Measurements from ENCODE around the gene DUSP22.

DUSP22 gene

GRCh38 chr6:366389-367297 lies 74.4 kb downstream of the DUSP22 start:
- H2BK15ac ChIP-seq (replicated peaks; ENCODE audit: low read depth), result no peak overlapping the region
- H2AK5ac ChIP-seq (ENCODE audit: low read length), result no peak overlapping the region
- no peak overlapping the region for H3K4me2 ChIP-seq (ENCODE audit: low read length)
- no peak overlapping the region for H3K23ac ChIP-seq (ENCODE audit: low read length)
- no peaks in the 10 kb centered on the region for H3K4me1 ChIP-seq (ENCODE audit: control insufficient read depth, low read depth, low read length)
- H3K79me2 ChIP-seq (ENCODE audit: control insufficient read depth, insufficient read depth, low read length), result no peaks in the 10 kb centered on the region
- no peak overlapping the region for H3K4me3 ChIP-seq (ENCODE audit: low read length)
- H3K4ac ChIP-seq (ENCODE audit: low read depth, low read length), result no peak overlapping the region
- WGBS (ENCODE audit: extremely low coverage, insufficient coverage, low lambda C conversion rate), result no CpG with 5 or more reads among the region's 19 CpGs
- no peaks in the 10 kb centered on the region for H3K36me3 ChIP-seq (ENCODE audit: control insufficient read depth, insufficient read depth, low read length)
- no peak overlapping the region for H3K18ac ChIP-seq (ENCODE audit: low read length)
- no peak overlapping the region for H4K5ac ChIP-seq (ENCODE audit: low read length)
- no peak overlapping the region for H3K27ac ChIP-seq (ENCODE audit: low read depth, low read length)
- no peak for DNase-seq
- no peak overlapping the region for H3K56ac ChIP-seq (ENCODE audit: low read length)
- H3K79me1 ChIP-seq (ENCODE audit: low read length), result no peaks in the 10 kb centered on the region
- no peak overlapping the region for H3K9ac ChIP-seq (ENCODE audit: low read length)
- no peak overlapping the region for H2BK5ac ChIP-seq (ENCODE audit: low read length)
- no peak overlapping the region for H4K8ac ChIP-seq (ENCODE audit: low read depth, low read length)
- H3K27me3 ChIP-seq (ENCODE audit: insufficient read depth, low read length, poor library complexity), result no peaks in the 10 kb centered on the region
- H2BK120ac ChIP-seq (ENCODE audit: low read depth, low read length), result no peak overlapping the region

DNA sequence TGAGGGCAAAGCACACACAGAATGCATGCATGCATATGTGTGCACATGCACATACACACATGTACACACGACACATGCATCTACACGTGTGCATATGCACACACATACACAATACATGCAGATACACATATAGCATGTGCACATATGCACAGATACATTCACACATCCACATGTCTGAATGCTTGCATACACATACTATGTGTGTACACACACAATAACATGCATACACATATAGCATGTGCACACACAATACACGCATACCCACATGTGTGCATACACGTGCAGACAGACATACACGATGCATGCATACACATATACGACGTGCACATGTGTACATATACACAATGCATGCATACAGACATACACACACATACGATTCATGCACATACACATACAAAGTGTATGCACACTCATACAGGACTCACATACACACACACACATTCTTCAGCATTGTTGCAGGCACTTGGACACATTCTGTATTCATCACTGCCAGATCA lies 75.1 kb downstream of the DUSP22 start:
- Histone ChIP-seq H3K36me3 (ENCODE audit: control insufficient read depth, insufficient read depth, low read length) (no peaks in the 10 kb centered on the region), H4K8ac (ENCODE audit: low read depth, low read length) (no peak overlapping the region), H2BK15ac (replicated peaks; ENCODE audit: low read depth) (no peak overlapping the region), H3K4me1 (ENCODE audit: control insufficient read depth, low read depth, low read length) (no peaks in the 10 kb centered on the region), H3K4ac (ENCODE audit: low read depth, low read length) (no peak overlapping the region), H2BK5ac (ENCODE audit: low read length) (no peak overlapping the region), H2AK5ac (ENCODE audit: low read length) (no peak overlapping the region), H3K18ac (ENCODE audit: low read length) (no peak overlapping the region), H3K79me1 (ENCODE audit: low read length) (no peaks in the 10 kb centered on the region), H4K5ac (ENCODE audit: low read length) (no peak overlapping the region), H3K4me3 (ENCODE audit: low read length) (peak overlapping the region; percentile 1), H3K79me2 (ENCODE audit: control insufficient read depth, insufficient read depth, low read length) (no peaks in the 10 kb centered on the region), H3K9ac (ENCODE audit: low read length) (no peak overlapping the region), H2BK120ac (ENCODE audit: low read depth, low read length) (no peak overlapping the region), H3K23ac (ENCODE audit: low read length) (no peak overlapping the region), H3K27ac (ENCODE audit: low read depth, low read length) (no peak overlapping the region), H3K4me2 (ENCODE audit: low read length) (no peak overlapping the region), H3K56ac (ENCODE audit: low read length) (no peak overlapping the region), H3K27me3 (ENCODE audit: insufficient read depth, low read length, poor library complexity) (no peaks in the 10 kb centered on the region)
- WGBS (ENCODE audit: extremely low coverage, insufficient coverage, low lambda C conversion rate), result no CpG with 5 or more reads among the region's 8 CpGs
- DNase-seq, result no peak

GRCh38 chr6:367891-368630 lies 75.8 kb downstream of the DUSP22 start:
- H3K56ac ChIP-seq (ENCODE audit: low read length), result no peak overlapping the region
- no peak overlapping the region for H2BK15ac ChIP-seq (replicated peaks; ENCODE audit: low read depth)
- H3K4me2 ChIP-seq (ENCODE audit: low read length), result no peak overlapping the region
- H3K18ac ChIP-seq (ENCODE audit: low read length), result no peak overlapping the region
- no peaks in the 10 kb centered on the region for H3K79me1 ChIP-seq (ENCODE audit: low read length)
- H2AK5ac ChIP-seq (ENCODE audit: low read length), result no peak overlapping the region
- H3K4me3 ChIP-seq (ENCODE audit: low read length), result no peak overlapping the region
- H4K5ac ChIP-seq (ENCODE audit: low read length), result no peak overlapping the region
- H3K23ac ChIP-seq (ENCODE audit: low read length), result no peak overlapping the region
- no peak overlapping the region for H4K8ac ChIP-seq (ENCODE audit: low read depth, low read length)
- no peak for DNase-seq
- no peak overlapping the region for H2BK5ac ChIP-seq (ENCODE audit: low read length)
- no peaks in the 10 kb centered on the region for H3K27me3 ChIP-seq (ENCODE audit: insufficient read depth, low read length, poor library complexity)
- no peaks in the 10 kb centered on the region for H3K4me1 ChIP-seq (ENCODE audit: control insufficient read depth, low read depth, low read length)
- no peaks in the 10 kb centered on the region for H3K36me3 ChIP-seq (ENCODE audit: control insufficient read depth, insufficient read depth, low read length)
- H2BK120ac ChIP-seq (ENCODE audit: low read depth, low read length), result no peak overlapping the region
- H3K4ac ChIP-seq (ENCODE audit: low read depth, low read length), result no peak overlapping the region
- H3K27ac ChIP-seq (ENCODE audit: low read depth, low read length), result no peak overlapping the region
- no CpG with 5 or more reads among the region's 17 CpGs for whole genome bisulfite sequencing (ENCODE audit: extremely low coverage, insufficient coverage, low lambda C conversion rate)
- no peaks in the 10 kb centered on the region for H3K79me2 ChIP-seq (ENCODE audit: control insufficient read depth, insufficient read depth, low read length)
- no peak overlapping the region for H3K9ac ChIP-seq (ENCODE audit: low read length)

- H4K5ac ChIP-seq (ENCODE audit: low read length), result no peak overlapping the region
- no peak overlapping the region for H4K8ac ChIP-seq (ENCODE audit: low read depth, low read length)
- no peaks in the 10 kb centered on the region for H3K27me3 ChIP-seq (ENCODE audit: insufficient read depth, low read length, poor library complexity)
- H3K36me3 ChIP-seq (ENCODE audit: control insufficient read depth, insufficient read depth, low read length), result no peaks in the 10 kb centered on the region
- no peaks in the 10 kb centered on the region for H3K79me1 ChIP-seq (ENCODE audit: low read length)
- H2BK5ac ChIP-seq (ENCODE audit: low read length), result no peak overlapping the region
- no peaks in the 10 kb centered on the region for H3K79me2 ChIP-seq (ENCODE audit: control insufficient read depth, insufficient read depth, low read length)
- no peak for DNase-seq
- no peak overlapping the region for H3K56ac ChIP-seq (ENCODE audit: low read length)
- H3K27ac ChIP-seq (ENCODE audit: low read depth, low read length), result no peak overlapping the region
- WGBS (ENCODE audit: extremely low coverage, insufficient coverage, low lambda C conversion rate), result no CpG with 5 or more reads among the region's 13 CpGs
- H3K23ac ChIP-seq (ENCODE audit: low read length), result no peak overlapping the region
- H3K4me1 ChIP-seq (ENCODE audit: control insufficient read depth, low read depth, low read length), result no peaks in the 10 kb centered on the region
- no peak overlapping the region for H3K4ac ChIP-seq (ENCODE audit: low read depth, low read length)
- no peak overlapping the region for H2BK15ac ChIP-seq (replicated peaks; ENCODE audit: low read depth)
- no peak overlapping the region for H3K4me2 ChIP-seq (ENCODE audit: low read length)
- no peak overlapping the region for H3K9ac ChIP-seq (ENCODE audit: low read length)
- H2BK120ac ChIP-seq (ENCODE audit: low read depth, low read length), result no peak overlapping the region
- H3K4me3 ChIP-seq (ENCODE audit: low read length), result no peak overlapping the region
- H3K18ac ChIP-seq (ENCODE audit: low read length), result no peak overlapping the region
- no peak overlapping the region for H2AK5ac ChIP-seq (ENCODE audit: low read length)
Measured at GRCh38 chr6:369559-370431, 77.5 kb downstream of the DUSP22 start.

DNA sequence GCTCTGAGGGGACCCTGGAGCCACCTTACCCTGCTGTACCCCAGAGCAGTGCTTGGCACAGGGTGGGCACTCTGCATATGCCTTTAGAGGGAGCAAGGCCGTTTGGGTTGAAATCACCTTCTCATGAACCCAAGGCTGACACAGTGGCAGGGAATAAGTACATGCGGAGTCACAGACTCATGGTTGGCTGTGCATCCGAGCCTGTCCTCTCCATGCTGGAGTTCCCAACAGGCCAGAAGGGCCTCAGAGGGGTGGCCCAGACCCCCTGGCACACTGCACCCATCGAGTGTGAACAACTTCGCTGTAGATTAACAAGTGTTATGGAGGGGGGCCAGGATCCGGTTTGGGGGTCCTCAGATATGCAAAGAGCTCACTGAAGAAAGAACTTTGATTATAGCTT lies 78.3 kb downstream of the DUSP22 start:
- Histone ChIP-seq H3K27me3 (ENCODE audit: insufficient read depth, low read length, poor library complexity) (no peaks in the 10 kb centered on the region), H3K4me1 (ENCODE audit: control insufficient read depth, low read depth, low read length) (no peaks in the 10 kb centered on the region), H2BK120ac (ENCODE audit: low read depth, low read length) (no peak overlapping the region), H3K9ac (ENCODE audit: low read length) (no peak overlapping the region), H2BK5ac (ENCODE audit: low read length) (no peak overlapping the region), H3K56ac (ENCODE audit: low read length) (no peak overlapping the region), H3K23ac (ENCODE audit: low read length) (no peak overlapping the region), H3K18ac (ENCODE audit: low read length) (no peak overlapping the region), H2AK5ac (ENCODE audit: low read length) (no peak overlapping the region), H3K27ac (ENCODE audit: low read depth, low read length) (no peak overlapping the region), H2BK15ac (replicated peaks; ENCODE audit: low read depth) (no peak overlapping the region), H3K79me1 (ENCODE audit: low read length) (no peaks in the 10 kb centered on the region), H4K8ac (ENCODE audit: low read depth, low read length) (no peak overlapping the region), H3K79me2 (ENCODE audit: control insufficient read depth, insufficient read depth, low read length) (no peaks in the 10 kb centered on the region), H3K4ac (ENCODE audit: low read depth, low read length) (no peak overlapping the region), H3K4me3 (ENCODE audit: low read length) (no peak overlapping the region), H3K4me2 (ENCODE audit: low read length) (no peak overlapping the region), H4K5ac (ENCODE audit: low read length) (no peak overlapping the region), H3K36me3 (ENCODE audit: control insufficient read depth, insufficient read depth, low read length) (no peaks in the 10 kb centered on the region)
- DNase-seq, result no peak
- WGBS (ENCODE audit: extremely low coverage, insufficient coverage, low lambda C conversion rate), result no CpG with 5 or more reads among the region's 6 CpGs

Data from mesendoderm (in vitro differentiated cells).